PC-9 (cell line): Measurements from ENCODE around the gene RPL41.

ENCODE experiments used
- EZH2 ChIP-seq: fragments of 200-600 bp; sonication (generic); IDR thresholded peaks from 2 replicates; pipeline ENCODE4 v1.8.0; 2017; ENCODE audit warnings: antibody characterized with exemption, low read depth
- TF ChIP-seq, protein P1 (sequence below): fragments of 200-600 bp; sonication (generic); conservative IDR thresholded peaks from 2 replicates; pipeline ENCODE4 v1.6.1; 2017; ENCODE audit warnings: mixed run types, antibody characterized with exemption, mild to moderate bottlenecking, moderate library complexity

DNA sequence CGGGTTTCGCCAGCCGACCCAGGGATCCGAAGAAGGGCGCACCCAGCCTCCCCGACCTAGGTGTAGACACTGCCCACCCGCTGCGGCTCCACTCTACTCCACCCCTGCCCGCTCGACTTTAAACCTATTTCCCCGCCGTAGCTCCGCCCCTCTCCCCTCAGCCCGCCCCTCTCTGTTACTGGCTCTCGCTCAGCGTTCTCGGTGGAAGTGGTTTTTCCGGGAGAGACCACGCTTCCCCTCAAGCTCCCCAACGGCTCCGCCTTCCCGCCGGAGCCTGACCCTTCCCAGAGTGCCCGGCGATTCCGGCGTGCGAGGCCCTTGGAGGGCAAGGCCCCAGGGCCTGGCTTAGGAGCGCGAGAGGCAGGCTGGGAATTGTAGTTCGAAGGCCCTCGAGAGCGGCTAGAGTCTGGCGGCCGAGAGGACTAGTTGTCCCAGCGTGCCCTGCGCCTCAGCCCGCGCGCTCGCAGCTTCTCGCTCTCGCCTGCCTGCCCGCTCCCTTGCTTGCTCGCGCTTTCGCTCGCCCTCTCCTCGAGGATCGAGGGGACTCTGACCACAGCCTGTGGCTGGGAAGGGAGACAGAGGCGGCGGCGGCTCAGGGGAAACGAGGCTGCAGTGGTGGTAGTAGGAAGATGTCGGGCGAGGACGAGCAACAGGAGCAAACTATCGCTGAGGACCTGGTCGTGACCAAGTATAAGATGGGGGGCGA is 12.2 kb upstream of the RPL41 start, which contains the start of gene PA2G4:
- no peak for TF ChIP-seq EZH2
- TF ChIP-seq, protein P1, sequence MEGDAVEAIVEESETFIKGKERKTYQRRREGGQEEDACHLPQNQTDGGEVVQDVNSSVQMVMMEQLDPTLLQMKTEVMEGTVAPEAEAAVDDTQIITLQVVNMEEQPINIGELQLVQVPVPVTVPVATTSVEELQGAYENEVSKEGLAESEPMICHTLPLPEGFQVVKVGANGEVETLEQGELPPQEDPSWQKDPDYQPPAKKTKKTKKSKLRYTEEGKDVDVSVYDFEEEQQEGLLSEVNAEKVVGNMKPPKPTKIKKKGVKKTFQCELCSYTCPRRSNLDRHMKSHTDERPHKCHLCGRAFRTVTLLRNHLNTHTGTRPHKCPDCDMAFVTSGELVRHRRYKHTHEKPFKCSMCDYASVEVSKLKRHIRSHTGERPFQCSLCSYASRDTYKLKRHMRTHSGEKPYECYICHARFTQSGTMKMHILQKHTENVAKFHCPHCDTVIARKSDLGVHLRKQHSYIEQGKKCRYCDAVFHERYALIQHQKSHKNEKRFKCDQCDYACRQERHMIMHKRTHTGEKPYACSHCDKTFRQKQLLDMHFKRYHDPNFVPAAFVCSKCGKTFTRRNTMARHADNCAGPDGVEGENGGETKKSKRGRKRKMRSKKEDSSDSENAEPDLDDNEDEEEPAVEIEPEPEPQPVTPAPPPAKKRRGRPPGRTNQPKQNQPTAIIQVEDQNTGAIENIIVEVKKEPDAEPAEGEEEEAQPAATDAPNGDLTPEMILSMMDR = no peak
